Neuronal stem cell (in vitro differentiated cells): Measurements from ENCODE around the gene AIFM3.

ENCODE experiments used
- DNase-seq: peaks from one replicate; pipeline ENCODE4 v3.0.0-alpha.2; 2013; ENCODE audit warnings: low spot score
- H2AFZ ChIP-seq: one replicate; pipeline ENCODE4 v1.6.1; 2013; ENCODE audit warnings: mild to moderate bottlenecking, low read length, inconsistent platforms
- H2AK5ac ChIP-seq: 2 replicates; pipeline ENCODE4 v1.6.1; 2013; ENCODE audit warnings: low read depth, mild to moderate bottlenecking, inconsistent platforms, low read length, moderate library complexity, mixed read lengths
- H2BK120ac ChIP-seq: 2 replicates; pipeline ENCODE4 v1.6.1; 2013; ENCODE audit warnings: low read depth, mild to moderate bottlenecking, inconsistent platforms, low read length, moderate library complexity, mixed read lengths
- H2BK12ac ChIP-seq: one replicate; pipeline ENCODE4 v1.6.1; 2013; ENCODE audit warnings: low read length, inconsistent platforms
- H2BK15ac ChIP-seq: 2 replicates; pipeline ENCODE4 v1.6.1; 2013; ENCODE audit warnings: mild to moderate bottlenecking, low read length, inconsistent platforms, mixed read lengths
- H2BK5ac ChIP-seq: one replicate; pipeline ENCODE4 v1.6.1; 2013; ENCODE audit warnings: inconsistent platforms, mild to moderate bottlenecking, low read length, moderate library complexity
- H3K14ac ChIP-seq: one replicate; pipeline ENCODE4 v1.6.1; 2013; ENCODE audit warnings: low read length, inconsistent platforms
- H3K18ac ChIP-seq: 2 replicates; pipeline ENCODE4 v1.6.1; 2013; ENCODE audit warnings: low read length, inconsistent platforms
- H3K23ac ChIP-seq: 2 replicates; pipeline ENCODE4 v1.6.1; 2013; ENCODE audit warnings: low read depth, mild to moderate bottlenecking, mixed read lengths, low read length, inconsistent platforms; ENCODE audit not compliant: poor library complexity
- H3K27ac ChIP-seq: replicated peaks from 3 replicates; pipeline ENCODE4 v1.5.1; 2013; ENCODE audit warnings: low read length, inconsistent platforms
- H3K27me3 ChIP-seq, 3 experiments: 2 replicates each; pipeline ENCODE4 v1.6.1; 2013; ENCODE audit warnings: low read length in 3 of 3, mild to moderate bottlenecking in 2 of 3, inconsistent platforms in 1 of 3, low read depth in 1 of 3, mixed read lengths in 1 of 3, moderate library complexity in 1 of 3; ENCODE audit not compliant: control insufficient read depth in 3 of 3, insufficient read depth in 3 of 3
- H3K36me3 ChIP-seq, 2 donors: replicated peaks in 1 of 2; 2 replicates each; pipeline ENCODE4 v1.6.1; 2013; ENCODE audit warnings: low read length in 2 of 2; ENCODE audit not compliant: control insufficient read depth in 2 of 2, insufficient read depth in 2 of 2
- H3K4ac ChIP-seq: 2 replicates; pipeline ENCODE4 v1.6.1; 2013; ENCODE audit warnings: inconsistent platforms, mild to moderate bottlenecking, low read length, moderate library complexity
- H3K4me1 ChIP-seq, 2 donors: 1 replicate in 1 of 2; 2 replicates in 1 of 2; pipeline ENCODE4 v1.6.1; 2013; ENCODE audit warnings: low read length in 2 of 2, low read depth in 1 of 2; ENCODE audit not compliant: control insufficient read depth in 2 of 2, insufficient read depth in 1 of 2
- H3K4me2 ChIP-seq: one replicate; pipeline ENCODE4 v1.6.1; 2013; ENCODE audit warnings: mild to moderate bottlenecking, low read length, inconsistent platforms; ENCODE audit not compliant: insufficient read depth, poor library complexity, severe bottlenecking
- H3K4me3 ChIP-seq, 2 donors: 2 replicates each; pipeline ENCODE4 v1.5.1; 2013; ENCODE audit warnings: low read length in 2 of 2, mild to moderate bottlenecking in 2 of 2, inconsistent platforms in 1 of 2, moderate library complexity in 1 of 2
- H3K79me1 ChIP-seq: one replicate; pipeline ENCODE4 v1.6.1; 2013; ENCODE audit warnings: low read depth, mild to moderate bottlenecking, inconsistent platforms, low read length, moderate library complexity
- H3K9ac ChIP-seq: one replicate; pipeline ENCODE4 v1.6.1; 2013; ENCODE audit warnings: mild to moderate bottlenecking, low read depth, low read length, inconsistent platforms; ENCODE audit not compliant: poor library complexity
- H3K9me3 ChIP-seq, 2 donors: replicated peaks in 1 of 2; 2 replicates each; pipeline versions ENCODE3 to v1.6.1; 2013; ENCODE audit warnings: low read length in 2 of 2, mild to moderate bottlenecking in 2 of 2, inconsistent platforms in 1 of 2, low read depth in 1 of 2, mixed read lengths in 1 of 2, moderate library complexity in 1 of 2; ENCODE audit not compliant: control insufficient read depth in 2 of 2, insufficient read depth in 1 of 2
- H4K8ac ChIP-seq: one replicate; pipeline ENCODE4 v1.6.1; 2013; ENCODE audit warnings: low read depth, mild to moderate bottlenecking, inconsistent platforms, low read length, moderate library complexity
- H4K91ac ChIP-seq: one replicate; pipeline ENCODE4 v1.6.1; 2013; ENCODE audit warnings: low read length, low read depth, mild to moderate bottlenecking, inconsistent platforms; ENCODE audit not compliant: poor library complexity
- WGBS, 2 donors: extraction: QIAGEN DNeasy Blood & Tissue Kit; methylation state at CpG; one replicate each; pipeline ENCODE4 v1.1.7; 2013; ENCODE audit warnings: missing lambda C conversion rate in 2 of 2, mixed read lengths in 1 of 2; ENCODE audit not compliant: insufficient read length in 2 of 2, insufficient replicate concordance in 1 of 2; ENCODE audit errors: extremely low coverage in 2 of 2; 5-methylcytosine and 5-hydroxymethylcytosine counted together

The AIFM3 gene

DNA sequence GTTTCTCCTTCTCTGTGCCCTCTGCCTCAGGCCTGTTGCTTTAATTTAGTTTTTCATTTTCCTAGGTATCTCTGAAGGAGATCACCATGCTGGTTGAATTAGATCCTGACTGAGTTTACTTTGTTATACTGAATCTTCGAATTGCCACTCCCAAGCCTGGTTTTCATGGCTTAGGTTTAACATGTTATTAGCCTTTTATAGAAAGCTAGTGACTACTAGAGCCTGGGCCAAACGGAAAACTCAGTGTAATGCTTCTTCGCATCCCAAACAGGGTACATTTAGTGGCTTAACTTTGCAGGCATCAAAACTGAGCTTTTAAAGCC lies 46.2 kb upstream of the AIFM3 start:
- Histone ChIP-seq H3K4ac (no peak overlapping the region), H3K27ac (no peak overlapping the region), H3K23ac (no peak overlapping the region), H2BK15ac (no peak overlapping the region), H3K4me2 (peak overlapping the region; percentile 35), H3K14ac (no peak overlapping the region), H3K4me1 (peaks cover 3 to 8% of the 10 kb centered on the region in 2 donors), H3K9ac (no peak overlapping the region), H3K36me3 (peaks cover 1 to 59% of the 10 kb centered on the region in 2 donors), H3K9me3 (no peaks in the 10 kb centered on the region), H2BK5ac (no peak overlapping the region), H2BK12ac (no peak overlapping the region), H3K79me1 (no peaks in the 10 kb centered on the region), H4K8ac (no peak overlapping the region), H2BK120ac (no peak overlapping the region), H3K27me3 (no peaks in the 10 kb centered on the region), H3K4me3 (peak overlapping the region in 1 of 2 donors; percentile 89), H2AK5ac (no peak overlapping the region), H3K18ac (no peak overlapping the region), H2AFZ (no peak overlapping the region), H4K91ac (no peak overlapping the region)
- no peak for DNase-seq
- WGBS, 2 donors: no CpG with 5 or more reads among the region's 3 CpGs

DNA sequence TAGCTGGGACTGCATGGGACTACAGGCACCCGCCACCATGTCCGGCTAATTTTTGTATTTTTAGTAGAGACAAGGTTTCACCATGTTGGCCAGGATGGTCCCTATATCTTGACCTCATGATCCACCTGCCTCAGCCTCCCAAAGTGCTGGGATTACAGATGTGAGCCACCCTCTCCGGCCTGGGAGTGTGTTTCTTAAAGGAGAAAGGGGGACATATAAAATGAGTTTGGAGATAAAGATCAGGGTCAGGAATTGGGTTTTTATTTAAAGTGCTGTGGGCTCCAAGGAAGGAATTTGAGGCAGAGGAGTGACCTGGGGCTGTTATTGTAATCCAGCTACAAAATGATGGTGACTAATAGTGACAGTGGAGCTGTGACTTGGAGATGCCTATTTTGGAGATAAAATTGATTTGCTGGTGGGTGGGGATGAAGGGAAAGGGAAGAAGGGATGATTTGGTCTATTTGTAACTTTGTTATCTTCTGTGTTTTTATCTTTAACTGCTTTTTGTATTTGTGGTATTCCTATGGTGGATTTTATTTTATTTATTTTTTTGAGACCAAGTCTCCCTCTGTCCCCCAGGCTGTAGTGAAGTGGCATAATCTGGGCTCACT lies 44.8 kb upstream of the AIFM3 start:
- no peak overlapping the region for H2BK5ac ChIP-seq
- H3K4me3 ChIP-seq: no peak overlapping the region
- no peaks in the 10 kb centered on the region for H3K9me3 ChIP-seq
- H3K27me3 ChIP-seq: no peaks in the 10 kb centered on the region
- H2BK120ac ChIP-seq: no peak overlapping the region
- H3K23ac ChIP-seq: no peak overlapping the region
- H3K14ac ChIP-seq: no peak overlapping the region
- H2AFZ ChIP-seq: no peak overlapping the region
- H2BK12ac ChIP-seq: no peak overlapping the region
- no peak overlapping the region for H3K4ac ChIP-seq
- H2AK5ac ChIP-seq: no peak overlapping the region
- H3K36me3 ChIP-seq: peaks cover 1 to 67% of the 10 kb centered on the region in 2 donors
- H3K4me1 ChIP-seq: peaks cover 3 to 12% of the 10 kb centered on the region in 2 donors
- no peak overlapping the region for H4K8ac ChIP-seq
- H2BK15ac ChIP-seq: no peak overlapping the region
- no peak overlapping the region for H4K91ac ChIP-seq
- DNase-seq: no peak
- H3K9ac ChIP-seq: no peak overlapping the region
- WGBS, 2 donors: no CpG with 5 or more reads among the region's 3 CpGs
- H3K27ac ChIP-seq: no peak overlapping the region
- H3K79me1 ChIP-seq: no peaks in the 10 kb centered on the region
- H3K18ac ChIP-seq: no peak overlapping the region
- H3K4me2 ChIP-seq: no peak overlapping the region

DNA sequence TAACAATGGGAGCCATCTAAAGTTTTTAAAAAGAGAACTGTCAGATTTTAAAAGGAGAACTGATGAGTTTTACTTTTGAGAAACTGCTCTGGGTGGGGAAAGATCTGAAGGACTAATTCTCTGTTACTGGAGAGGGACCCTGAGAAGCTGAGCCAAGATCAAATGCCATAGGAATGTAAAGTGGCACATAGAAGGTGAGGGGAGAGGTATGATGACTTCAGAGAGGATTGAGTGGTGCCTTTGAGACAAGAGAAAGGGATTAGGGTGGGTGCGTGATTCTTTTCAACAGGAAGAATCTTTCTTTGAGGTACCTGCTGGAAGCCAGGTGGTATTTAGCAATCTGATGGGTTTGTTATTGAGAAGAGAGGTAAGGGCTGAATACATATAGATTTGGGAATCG lies 40.8 kb upstream of the AIFM3 start:
- Histone ChIP-seq H2BK5ac (no peak overlapping the region), H3K4me2 (no peak overlapping the region), H3K4ac (no peak overlapping the region), H3K14ac (no peak overlapping the region), H3K79me1 (peaks cover 2% of the 10 kb centered on the region), H2BK15ac (no peak overlapping the region), H3K4me1 (peaks cover 0 to 10% of the 10 kb centered on the region in 2 donors), H3K36me3 (peaks cover 1 to 65% of the 10 kb centered on the region in 2 donors), H3K23ac (no peak overlapping the region), H3K9ac (no peak overlapping the region), H2AFZ (no peak overlapping the region), H3K27ac (no peak overlapping the region), H4K8ac (no peak overlapping the region), H3K18ac (no peak overlapping the region), H3K27me3 (no peaks in the 10 kb centered on the region), H3K4me3 (no peak overlapping the region), H3K9me3 (peaks cover 0 to 8% of the 10 kb centered on the region in 2 donors), H4K91ac (no peak overlapping the region), H2AK5ac (no peak overlapping the region), H2BK12ac (no peak overlapping the region), H2BK120ac (no peak overlapping the region)
- WGBS, 2 donors: no CpG with 5 or more reads among the region's 2 CpGs
- DNase-seq: no peak

DNA sequence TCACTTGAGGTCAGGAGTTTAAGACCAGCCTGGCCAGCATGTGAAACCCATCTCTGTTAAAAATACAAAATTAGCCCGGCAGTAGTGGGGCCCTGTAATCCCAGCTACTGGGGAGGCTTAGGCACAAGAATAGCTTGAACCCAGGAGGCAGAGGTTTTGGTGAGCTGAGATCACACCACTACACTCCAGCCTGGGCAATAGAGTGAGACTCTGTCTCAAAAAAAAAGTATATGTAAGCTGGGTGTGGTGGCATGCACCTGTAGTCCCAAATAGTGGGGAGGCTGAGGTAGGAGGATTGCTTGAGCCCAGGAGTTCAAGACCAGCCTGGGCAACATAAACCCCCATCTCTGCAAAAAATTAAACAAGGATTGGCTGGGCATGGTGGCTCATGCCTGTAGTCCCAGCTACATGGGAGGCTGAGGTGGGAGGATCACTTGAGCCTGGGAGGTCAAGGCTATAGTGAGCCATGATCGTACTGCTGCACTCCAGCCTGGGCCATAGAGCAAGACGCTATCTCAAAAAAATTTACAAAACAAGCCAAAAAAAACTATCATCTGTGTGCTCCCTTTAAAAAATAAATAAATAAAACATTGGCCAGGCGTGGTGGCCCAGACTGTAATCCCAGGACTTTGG lies 39.0 kb upstream of the AIFM3 start:
- H2BK120ac ChIP-seq: no peak overlapping the region
- peaks cover 0 to 8% of the 10 kb centered on the region in 2 donors for H3K9me3 ChIP-seq
- H3K23ac ChIP-seq: no peak overlapping the region
- no peak overlapping the region for H3K4me3 ChIP-seq
- H4K91ac ChIP-seq: no peak overlapping the region
- H3K4me1 ChIP-seq: peaks cover 0 to 8% of the 10 kb centered on the region in 2 donors
- no peak overlapping the region for H3K4ac ChIP-seq
- no peak overlapping the region for H2AFZ ChIP-seq
- no peak overlapping the region for H3K4me2 ChIP-seq
- no peak overlapping the region for H2BK5ac ChIP-seq
- H2AK5ac ChIP-seq: no peak overlapping the region
- no peak overlapping the region for H3K9ac ChIP-seq
- H3K27ac ChIP-seq: no peak overlapping the region
- H3K79me1 ChIP-seq: peaks cover 4% of the 10 kb centered on the region
- H2BK12ac ChIP-seq: no peak overlapping the region
- no peak overlapping the region for H2BK15ac ChIP-seq
- no peak overlapping the region for H4K8ac ChIP-seq
- WGBS, 2 donors: no CpG with 5 or more reads among the region's 4 CpGs
- H3K27me3 ChIP-seq: no peaks in the 10 kb centered on the region
- H3K18ac ChIP-seq: no peak overlapping the region
- no peak for DNase-seq
- H3K14ac ChIP-seq: no peak overlapping the region
- H3K36me3 ChIP-seq: peaks cover 3 to 66% of the 10 kb centered on the region in 2 donors
